Adipose tissue (tissue), 3 donors: Measurements from ENCODE around the gene SLAMF8. TPM values are rescaled to one million over a fixed set of nuclear protein-coding genes. Genes with fewer than 3 reads are reported as not detected.

Experiments
- H3K27ac ChIP-seq: one replicate; pipeline ENCODE4 v1.5.1; 2013; ENCODE audit warnings: low read depth, low read length
- WGBS, 3 donors: extraction: QIAGEN DNeasy Blood & Tissue Kit; methylation state at CpG; one replicate each; pipeline ENCODE4 v1.1.7; 2013; 5-methylcytosine and 5-hydroxymethylcytosine counted together
- polyA plus RNA-seq, 3 donors: library from polyadenylated mRNA; stranded (reverse); fragments of 200-250 nt; gene quantifications; one replicate each; pipeline ENCODE4 v1.2.3, GENCODE V29; 2013
- donor health status: healthy with polysubstance abuse.
- donor health status: Bipolar disorder and iron deficiency.
- donor health status: healthy.

Gene SLAMF8
- polyA plus RNA-seq, 3 donors: 1.0 to 3.1 (median 2.7) TPM

DNA sequence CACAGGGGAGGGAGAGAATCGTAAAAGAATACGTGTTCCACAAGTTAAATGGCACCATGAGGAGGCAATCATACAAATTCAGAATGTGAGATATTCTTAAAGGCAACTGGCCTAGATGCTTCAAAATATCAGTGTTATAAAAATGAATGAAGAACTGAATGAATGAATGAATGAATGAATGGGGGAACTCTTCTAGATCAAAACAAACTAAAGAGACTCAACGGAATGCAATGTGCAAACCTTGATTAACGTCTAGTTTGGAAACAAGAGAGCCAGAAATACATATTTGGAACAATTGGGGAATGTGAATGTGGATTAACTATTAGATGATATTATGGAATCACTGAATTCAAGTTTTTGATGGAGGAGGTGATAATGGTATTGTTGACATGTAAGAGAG is 56.5 kb downstream of the SLAMF8 start:
- no peak overlapping the region for H3K27ac ChIP-seq
- WGBS, 3 donors: 70 to 80% (median 71%) methylated on average over 4 of the region's 4 CpGs

DNA sequence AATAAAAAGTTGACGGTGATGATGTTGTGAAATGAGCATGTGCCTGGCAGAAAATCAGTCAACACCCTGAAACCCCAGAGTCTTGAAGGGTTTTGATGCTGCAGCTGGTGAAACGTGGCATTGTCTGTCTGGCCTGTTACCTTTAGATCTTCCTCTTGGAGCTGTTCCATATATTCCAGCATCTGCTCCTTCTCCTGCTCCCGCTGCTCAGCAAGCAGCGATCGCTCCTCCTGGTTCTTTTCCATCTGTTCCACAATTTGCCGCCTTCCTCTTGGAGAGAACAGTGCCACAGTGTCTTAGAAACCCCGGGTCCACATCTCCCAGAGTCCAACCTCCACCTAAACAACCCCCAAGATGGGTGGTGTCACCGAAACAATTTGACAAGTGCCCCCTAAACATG is 57.6 kb downstream of the SLAMF8 start:
- no peak overlapping the region for H3K27ac ChIP-seq
- 82 to 91% (median 84%) methylated on average over 8 of the region's 8 CpGs for WGBS, 3 donors

Other genes starting within 250 kb of the SLAMF8 start
- under 1 TPM in 1 of 3 donors, not detected in 2; 0.55 TPM for gene APCS, start 239.0 kb upstream of the SLAMF8 start, polyA plus RNA-seq
- gene CRP, start 112.3 kb upstream of the SLAMF8 start, polyA plus RNA-seq: 1 to 10 TPM in 1 of 3 donors, under 1 TPM in 1, not detected in 1; 0.07 to 4.6 TPM
- 100 to 1,000 TPM in 1 of 3 donors, 10 to 100 TPM in 2; 83.6 to 111 (median 90.2) TPM for gene DUSP23, start 45.9 kb upstream of the SLAMF8 start, polyA plus RNA-seq
- gene FCRL6, start 24.5 kb upstream of the SLAMF8 start, polyA plus RNA-seq: 1 to 10 TPM in 1 of 3 donors, under 1 TPM in 2; 0.08 to 1.1 (median 0.19) TPM
- gene VSIG8, start 35.8 kb downstream of the SLAMF8 start, polyA plus RNA-seq: under 1 TPM in 2 of 3 donors, not detected in 1; 0.03 to 0.22 TPM
- gene CFAP45, start 73.3 kb downstream of the SLAMF8 start, polyA plus RNA-seq: 1 to 10 TPM in 1 of 3 donors, under 1 TPM in 1, not detected in 1; 0.33 to 1.1 TPM
- 100 to 1,000 TPM; 273 to 442 (median 340) TPM for gene TAGLN2, start 98.6 kb downstream of the SLAMF8 start, polyA plus RNA-seq
- gene IGSF9, start 118.7 kb downstream of the SLAMF8 start, polyA plus RNA-seq: 1 to 10 TPM in 2 of 3 donors, under 1 TPM in 1; 0.56 to 1.6 (median 1.4) TPM
- gene SLAMF9, start 127.4 kb downstream of the SLAMF8 start, polyA plus RNA-seq: under 1 TPM in 1 of 3 donors, not detected in 2; 0.12 TPM
- 1 to 10 TPM in 2 of 3 donors, under 1 TPM in 1; 0.90 to 4.1 (median 2.4) TPM for gene PIGM, start 205.1 kb downstream of the SLAMF8 start, polyA plus RNA-seq
- under 1 TPM in 2 of 3 donors, not detected in 1; 0.09 to 0.12 TPM for gene KCNJ10, start 243.3 kb downstream of the SLAMF8 start, polyA plus RNA-seq